SK-N-SH (cell line): ENCODE data around the gene BABAM2. TPM values are rescaled to one million over a fixed set of nuclear protein-coding genes. Genes with fewer than 3 reads are reported as not detected.

Experiments
- CTCF ChIA-PET: fragments of 300-600, 350-600 bp; formaldehyde crosslinking; extraction: SDS; loops from one replicate; lab custom pipeline; 2021; lab: Yijun Ruan, JAX
- POLR2A ChIA-PET: fragments of 350-600 bp; sonication (Branson Sonifier 250); formaldehyde crosslinking; extraction: SDS; loops from one replicate; lab custom pipeline; 2020; ENCODE audit warnings: antibody characterized with exemption, inconsistent platforms; lab: Yijun Ruan, JAX
- DNase-seq: peaks from one replicate; pipeline ENCODE4 v3.0.0; 2012
- H2AFZ ChIP-seq: fragments of 200-600 bp; sonication (generic); 2 replicates; pipeline ENCODE4 v1.8.1; 2016; ENCODE audit warnings: antibody characterized with exemption, mild to moderate bottlenecking, low read depth
- H3F3A ChIP-seq: fragments of 200-600 bp; sonication (generic); replicated peaks from 2 replicates; pipeline ENCODE3; 2016; ENCODE audit warnings: antibody characterized with exemption, mild to moderate bottlenecking; ENCODE audit not compliant: insufficient read depth
- H3K27ac ChIP-seq, 2 experiments: fragments of 200-500 bp in 1 of 2; fragments of 200-600 bp in 1 of 2; sonication (Bioruptor generic) in 1 of 2; sonication (generic), shearing (Covaris generic) in 1 of 2; 2 replicates each; pipeline versions ENCODE4 v1.5.1 to v1.6.1; 2014 to 2016; ENCODE audit warnings: low read depth in 2 of 2, inconsistent platforms in 1 of 2, low read length in 1 of 2, mild to moderate bottlenecking in 1 of 2, mixed read lengths in 1 of 2
- H3K27me3 ChIP-seq: fragments of 200-600 bp; sonication (generic), shearing (Covaris generic); 2 replicates; pipeline ENCODE4 v1.6.1; 2016; ENCODE audit warnings: mixed run types; ENCODE audit not compliant: insufficient read depth
- H3K36me3 ChIP-seq, 2 experiments: fragments of 200-500 bp in 1 of 2; fragments of 200-600 bp in 1 of 2; sonication (Bioruptor generic) in 1 of 2; sonication (generic) in 1 of 2; replicated peaks in 1 of 2; 2 replicates each; pipeline versions ENCODE3 to v1.5.1; 2014 to 2016; ENCODE audit warnings: low read length in 1 of 2, mild to moderate bottlenecking in 1 of 2; ENCODE audit not compliant: insufficient read depth in 2 of 2, control insufficient read depth in 1 of 2
- H3K4me1 ChIP-seq, 2 experiments: fragments of 200-500 bp in 1 of 2; fragments of 200-600 bp in 1 of 2; sonication (Bioruptor generic) in 1 of 2; sonication (generic), shearing (Covaris generic) in 1 of 2; 2 replicates each; pipeline versions ENCODE4 v1.5.1 to v1.6.1; 2014 to 2016; ENCODE audit warnings: low read depth in 1 of 2, low read length in 1 of 2, mixed run types in 1 of 2; ENCODE audit not compliant: insufficient read depth in 2 of 2, control insufficient read depth in 1 of 2
- H3K4me2 ChIP-seq: fragments of 200-600 bp; sonication (generic), shearing (Covaris generic); 2 replicates; pipeline ENCODE4 v1.6.1; 2017; ENCODE audit warnings: mixed run types
- H3K4me3 ChIP-seq, 2 experiments: fragments of 200-500 bp in 1 of 2; fragments of 200-600 bp in 1 of 2; sonication (Bioruptor generic) in 1 of 2; sonication (generic), shearing (Covaris generic) in 1 of 2; 2 replicates each; pipeline versions ENCODE4 v1.5.1 to v1.8.1; 2014 to 2016; ENCODE audit warnings: low read depth in 2 of 2, inconsistent platforms in 1 of 2, low read length in 1 of 2, mild to moderate bottlenecking in 1 of 2, mixed read lengths in 1 of 2, moderate library complexity in 1 of 2
- H3K79me2 ChIP-seq: fragments of 200-600 bp; sonication (generic); 2 replicates; pipeline ENCODE4 v1.8.1; 2017; ENCODE audit warnings: mild to moderate bottlenecking; ENCODE audit not compliant: insufficient read depth
- H3K9ac ChIP-seq: fragments of 200-600 bp; sonication (generic); 2 replicates; pipeline ENCODE4 v1.6.1; 2017; ENCODE audit warnings: mixed run types
- H3K9me2 ChIP-seq: fragments of 200-600 bp; sonication (generic); 2 replicates; pipeline ENCODE4 v1.6.1; 2017; ENCODE audit warnings: mixed run types
- H3K9me3 ChIP-seq: fragments of 200-600 bp; sonication (generic); 2 replicates; pipeline ENCODE4 v1.6.1; 2017; ENCODE audit warnings: mixed run types, mild to moderate bottlenecking, moderate library complexity
- H4K20me1 ChIP-seq: fragments of 200-600 bp; sonication (generic); 2 replicates; pipeline ENCODE4 v1.6.1; 2017; ENCODE audit warnings: mild to moderate bottlenecking, mixed run types; ENCODE audit not compliant: insufficient read depth
- CHD2 ChIP-seq: fragments of 150-350 bp; IDR thresholded peaks from 2 replicates; pipeline ENCODE4 v1.6.1; 2018; ENCODE audit warnings: low read length; ENCODE audit not compliant: partially characterized antibody
- FOSL2 ChIP-seq: IDR thresholded peaks from 2 replicates; pipeline ENCODE4 v1.4.0; 2012; ENCODE audit warnings: low read depth, mild to moderate bottlenecking, moderate library complexity, borderline replicate concordance
- FOXJ3 ChIP-seq: sonication (generic); formaldehyde crosslinking; IDR thresholded peaks from 2 replicates; pipeline ENCODE4 v1.5.1; 2020; ENCODE audit warnings: mild to moderate bottlenecking, missing genetic modification reagents
- FOXM1 ChIP-seq: IDR thresholded peaks from 2 replicates; pipeline ENCODE4 v1.4.0; 2012; ENCODE audit warnings: low read depth, mild to moderate bottlenecking
- GABPA ChIP-seq: IDR thresholded peaks from 2 replicates; pipeline ENCODE4 v1.4.0; 2012; ENCODE audit warnings: low read depth, mild to moderate bottlenecking
- JUND ChIP-seq: IDR thresholded peaks from 2 replicates; pipeline ENCODE4 v1.4.0; 2012
- MXI1 ChIP-seq: IDR thresholded peaks from 2 replicates; pipeline ENCODE4 v1.6.1; 2012; ENCODE audit warnings: mild to moderate bottlenecking, low read depth, low read length, improper control_type of control experiment
- NFIC ChIP-seq: IDR thresholded peaks from 2 replicates; pipeline ENCODE4 v1.4.0; 2012; ENCODE audit warnings: borderline replicate concordance
- PBX3 ChIP-seq: IDR thresholded peaks from 2 replicates; pipeline ENCODE4; 2012
- POLR2AphosphoS5 ChIP-seq: IDR thresholded peaks from 2 replicates; pipeline ENCODE4 v1.6.1; 2012; ENCODE audit warnings: low read depth, low read length
- RAD21 ChIP-seq: IDR thresholded peaks from 2 replicates; pipeline ENCODE4 v1.6.1; 2012; ENCODE audit warnings: mild to moderate bottlenecking, low read length
- RCOR1 ChIP-seq: fragments of 150-350 bp; IDR thresholded peaks from 2 replicates; pipeline ENCODE4 v1.6.1; 2017; ENCODE audit warnings: antibody characterized with exemption, low read length
- REST ChIP-seq: IDR thresholded peaks from 2 replicates; pipeline ENCODE4 v1.6.1; 2012; ENCODE audit warnings: mild to moderate bottlenecking, low read depth, low read length, moderate library complexity
- RFX5 ChIP-seq: IDR thresholded peaks from 2 replicates; pipeline ENCODE4 v1.6.1; 2012; ENCODE audit warnings: mild to moderate bottlenecking, improper control_type of control experiment, low read length
- SMC3 ChIP-seq: IDR thresholded peaks from 2 replicates; pipeline ENCODE4 v1.6.1; 2012; ENCODE audit warnings: low read depth, low read length, improper control_type of control experiment
- TEAD4 ChIP-seq: IDR thresholded peaks from 2 replicates; pipeline ENCODE4 v1.4.0; 2012; ENCODE audit warnings: mild to moderate bottlenecking, borderline replicate concordance; ENCODE audit not compliant: insufficient read depth
- USF1 ChIP-seq: IDR thresholded peaks from 2 replicates; pipeline ENCODE4 v1.4.0; 2012; ENCODE audit warnings: low read depth, borderline replicate concordance
- WGBS: methylation state at CpG from one replicate; pipeline ENCODE4 v1.1.6; 2017; ENCODE audit warnings: low lambda C conversion rate; 5-methylcytosine and 5-hydroxymethylcytosine counted together
- polyA plus RNA-seq, 3 experiments: library from polyadenylated mRNA; depleted of rRNA; stranded (reverse); fragments of >200 nt; gene quantifications; 2 replicates each; pipeline ENCODE4 v1.2.3, GENCODE V29; 2012

BABAM2 gene
- polyA plus RNA-seq, 1 of the 3 experiments (the other 2 are of a cell fraction) = 34.0 TPM

GRCh38 chr2:28248511-28248910 is 358.0 kb downstream of the BABAM2 start:
- Histone ChIP-seq H3K27ac (no peak overlapping the region), H3K9me3 (no peaks in the 10 kb centered on the region), H2AFZ (no peak overlapping the region), H3F3A (no peaks in the 10 kb centered on the region), H3K79me2 (no peaks in the 10 kb centered on the region), H3K4me1 (peaks cover 0 to 13% of the 10 kb centered on the region in 2 experiments; a peak in 2 of 4 replicates), H3K27me3 (no peaks in the 10 kb centered on the region), H3K4me3 (no peak overlapping the region), H3K36me3 (peaks cover 0 to 4% of the 10 kb centered on the region in 2 experiments), H3K4me2 (no peak overlapping the region), H3K9me2 (no peaks in the 10 kb centered on the region), H4K20me1 (no peaks in the 10 kb centered on the region), H3K9ac (no peak overlapping the region)
- DNase-seq = no peak
- ChIA-PET POLR2A (no interaction called here), CTCF (no interaction called here)
- TF ChIP-seq PBX3 = peak; percentile 49
- no peak for TF ChIP-seq MXI1
- TF ChIP-seq REST = no peak
- TF ChIP-seq TEAD4 = no peak
- TF ChIP-seq FOXJ3 (CRISPR knock-in tag) = no peak
- WGBS = 93% methylated on average over 2 of the region's 2 CpGs

GRCh38 chr2:28250006-28250405 is 359.5 kb downstream of the BABAM2 start:
- H3K79me2 ChIP-seq = no peaks in the 10 kb centered on the region
- H3K9me3 ChIP-seq = no peaks in the 10 kb centered on the region
- H3K9ac ChIP-seq = no peak overlapping the region
- no peak overlapping the region for H2AFZ ChIP-seq
- no peaks in the 10 kb centered on the region for H3K27me3 ChIP-seq
- no peaks in the 10 kb centered on the region for H3F3A ChIP-seq
- no peaks in the 10 kb centered on the region for H3K9me2 ChIP-seq
- peaks cover 0 to 4% of the 10 kb centered on the region in 2 experiments for H3K36me3 ChIP-seq
- ChIA-PET POLR2A (no interaction called here), CTCF (interaction anchor here (1.1 to 3.2 kb wide), 4 partner anchors 10 to 566 kb away, joined by 3 to 13 read pairs (median 6); no protein-coding TSS in a partner anchor)
- peaks cover 0 to 13% of the 10 kb centered on the region in 2 experiments; a peak in 2 of 4 replicates for H3K4me1 ChIP-seq
- DNase-seq = no peak
- WGBS = 48% methylated on average over 4 of the region's 4 CpGs
- no peak overlapping the region for H3K4me3 ChIP-seq
- no peaks in the 10 kb centered on the region for H4K20me1 ChIP-seq
- no peak overlapping the region for H3K4me2 ChIP-seq
- no peak overlapping the region for H3K27ac ChIP-seq
- TF ChIP-seq RFX5 (no peak), CHD2 (no peak), JUND (peak; percentile 69), GABPA (no peak), RAD21 (no peak), NFIC (no peak), POLR2AphosphoS5 (no peak), REST (no peak), FOXM1 (no peak), SMC3 (no peak), PBX3 (no peak), FOSL2 (peak; percentile 71), RCOR1 (no peak), MXI1 (no peak), USF1 (no peak)
